PC-3 (cell line): ENCODE results near the gene SLC43A1. TPM values are rescaled to one million over a fixed set of nuclear protein-coding genes. Genes with fewer than 3 reads are reported as not detected.

Experiments used
- ATAC-seq: fragments of 200-7000 bp; cut with Tn5 transposase; 2 replicates; pipeline ENCODE4 v1.9.1; 2020; ENCODE audit warnings: mild to moderate bottlenecking, moderate library complexity
- BruUV-seq: library from RNA; stranded (reverse); fragments of 400-500 nt; replicated peaks from 2 replicates; lab custom pipeline; 2021; lab: Mats Ljungman, UMichigan
- CTCF ChIA-PET: fragments of 300-600 bp; sonication (Branson Sonifier 250); formaldehyde crosslinking; loops from one replicate; lab custom pipeline; 2022; ENCODE audit warnings: antibody characterized with exemption; lab: Charles Lee
- POLR2A ChIA-PET: fragments of 300-600 bp; sonication (Branson Sonifier 250); formaldehyde crosslinking; loops from one replicate; lab custom pipeline; 2022; ENCODE audit warnings: antibody characterized with exemption; ENCODE audit not compliant: unreplicated experiment; lab: Charles Lee
- DNase-seq: peaks from one replicate; pipeline ENCODE4 v3.0.0-alpha.2; 2015
- H2AFZ ChIP-seq: fragments of 300-600 bp; sonication (generic); 2 replicates; pipeline ENCODE4 v1.6.0; 2016; ENCODE audit warnings: antibody characterized with exemption, low read length
- H3F3A ChIP-seq: fragments of 300-600 bp; sonication (generic); one replicate; pipeline ENCODE4 v1.6.0; 2017; ENCODE audit warnings: antibody characterized with exemption, low read length, control low read depth, mild to moderate bottlenecking; ENCODE audit not compliant: unreplicated experiment
- H3K27ac ChIP-seq: fragments of 300-600 bp; sonication (generic); 2 replicates; pipeline ENCODE4 v1.5.1; 2016; ENCODE audit warnings: mild to moderate bottlenecking, low read length
- H3K27me3 ChIP-seq: fragments of 300-600 bp; sonication (generic); 2 replicates; pipeline ENCODE4 v1.6.1; 2016; ENCODE audit warnings: low read length, mixed read lengths
- H3K36me3 ChIP-seq: fragments of 300-600 bp; sonication (generic); 2 replicates; pipeline ENCODE4 v1.6.1; 2016; ENCODE audit warnings: low read depth, mixed run types, low read length, mixed read lengths
- H3K4me1 ChIP-seq: fragments of 300-600 bp; sonication (generic); 2 replicates; pipeline ENCODE4 v1.5.1; 2016; ENCODE audit warnings: low read length; ENCODE audit not compliant: insufficient read depth
- H3K4me2 ChIP-seq: fragments of 300-600 bp; sonication (generic); 2 replicates; pipeline ENCODE4 v1.6.0; 2016; ENCODE audit warnings: low read length
- H3K4me3 ChIP-seq: fragments of 300-600 bp; sonication (generic); 2 replicates; pipeline ENCODE4 v1.5.1; 2016; ENCODE audit warnings: mild to moderate bottlenecking, low read length, mixed read lengths
- H3K79me2 ChIP-seq: fragments of 300-600 bp; sonication (generic); 2 replicates; pipeline ENCODE4 v1.6.1; 2017; ENCODE audit warnings: low read length, mixed read lengths
- H3K9ac ChIP-seq: fragments of 300-600 bp; sonication (generic); 2 replicates; pipeline ENCODE4 v1.6.0; 2016; ENCODE audit warnings: mild to moderate bottlenecking, low read length
- H3K9me2 ChIP-seq: fragments of 300-600 bp; sonication (generic); replicated peaks from 2 replicates; pipeline ENCODE4 v1.6.1; 2016; ENCODE audit warnings: mixed run types, low read length, mixed read lengths
- H3K9me3 ChIP-seq: fragments of 300-600 bp; sonication (generic); 2 replicates; pipeline ENCODE4 v1.6.1; 2016; ENCODE audit warnings: low read length, mixed read lengths
- H4K20me1 ChIP-seq: fragments of 300-600 bp; sonication (generic); 2 replicates; pipeline ENCODE4 v1.6.1; 2016; ENCODE audit warnings: low read length, mixed read lengths
- EZH2 ChIP-seq: fragments of 300-600 bp; sonication (generic); IDR thresholded peaks from one replicate; pipeline ENCODE4 v1.6.1; 2017; ENCODE audit warnings: antibody characterized with exemption, mild to moderate bottlenecking, low read length; ENCODE audit not compliant: unreplicated experiment
- EZH2phosphoT487 ChIP-seq: fragments of 300-600 bp; sonication (generic); IDR thresholded peaks from 2 replicates; pipeline ENCODE4 v1.6.1; 2018; ENCODE audit warnings: mild to moderate bottlenecking, antibody characterized with exemption, low read length, borderline replicate concordance
- intact Hi-C: fragments of 100-400 bp; cut with micrococcal nuclease; formaldehyde crosslinking; loops from 2 replicates; pipeline ENCODE4 v1.9.0; 2023
- total RNA-seq: library from RNA; depleted of rRNA; stranded (reverse); fragments of >200 nt; gene quantifications from 2 replicates; pipeline ENCODE4 v1.2.3, GENCODE V29; 2014
- TF ChIP-seq, protein P1 (sequence below): fragments of 300-600 bp; sonication (generic); conservative IDR thresholded peaks from 2 replicates; pipeline ENCODE4 v1.5.1; 2017; ENCODE audit warnings: antibody characterized with exemption, low read depth, mild to moderate bottlenecking, low read length

The SLC43A1 gene
- total RNA-seq, 1 experiment from 2014 or later: 12.4 TPM

DNA sequence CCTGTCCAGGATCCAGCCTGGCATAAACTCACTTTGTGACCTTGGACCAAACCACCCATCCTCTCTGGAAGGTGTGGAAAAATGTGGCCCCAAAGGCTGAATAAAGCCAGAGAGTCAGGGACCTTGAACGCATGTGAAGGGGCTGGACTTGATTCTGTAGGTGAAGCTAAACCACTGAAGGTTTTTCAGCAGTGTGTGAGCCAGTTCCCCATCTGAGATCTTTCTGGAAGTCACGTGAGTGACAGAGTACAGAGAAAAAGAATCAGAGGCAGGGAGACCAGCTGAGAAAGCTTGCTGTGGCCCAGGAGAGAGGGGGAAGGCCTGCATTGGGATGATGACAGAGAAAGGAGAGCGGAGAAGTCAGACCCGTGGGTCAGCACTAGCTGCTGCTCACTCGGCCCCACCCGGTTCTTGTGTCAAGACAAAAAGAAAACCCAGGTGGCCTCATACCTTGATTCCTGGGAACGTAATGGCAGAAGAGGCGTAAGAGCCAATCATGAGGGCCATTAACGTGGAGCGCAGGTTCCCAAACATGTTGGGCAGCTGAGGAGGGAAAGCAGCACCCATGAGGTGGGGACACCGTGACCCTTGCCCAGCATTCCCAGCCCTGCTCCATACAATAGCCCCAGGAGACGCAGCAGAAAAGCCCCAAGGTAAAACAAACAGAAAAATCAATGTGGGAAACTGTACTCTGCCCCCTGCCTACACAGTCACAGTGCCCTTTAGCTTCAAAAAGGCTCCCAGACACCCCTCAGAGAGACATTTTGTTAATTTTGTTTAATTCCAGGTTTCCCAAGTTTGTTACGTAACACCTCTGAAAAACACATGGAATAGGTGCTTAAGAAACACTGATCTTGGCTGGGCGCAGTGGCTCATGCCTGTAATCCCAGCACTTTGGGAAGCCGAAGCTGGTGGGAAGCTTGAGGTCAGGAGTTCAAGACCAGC lies 17.9 kb downstream of the SLC43A1 start:
- BruUV-seq: no TSS peak
- Histone ChIP-seq H3K79me2 (no peaks in the 10 kb centered on the region), H3K9me3 (no peaks in the 10 kb centered on the region), H3K4me2 (no peak overlapping the region), H2AFZ (no peak overlapping the region), H4K20me1 (no peaks in the 10 kb centered on the region), H3K27me3 (no peaks in the 10 kb centered on the region), H3K9ac (no peak overlapping the region), H3F3A (no peaks in the 10 kb centered on the region), H3K4me1 (peaks cover 9% of the 10 kb centered on the region; the same call in 1 of the 2 replicates), H3K36me3 (no peaks in the 10 kb centered on the region), H3K27ac (no peak overlapping the region), H3K9me2 (no peaks in the 10 kb centered on the region), H3K4me3 (no peak overlapping the region)
- DNase-seq (no peak), ATAC-seq (no peak)
- ChIA-PET POLR2A (interaction anchor here (0.5 kb wide), 1 partner anchor 30 kb away, joined by 5 read pairs; no protein-coding TSS in a partner anchor), CTCF (no interaction called here)
- TF ChIP-seq, protein P1, sequence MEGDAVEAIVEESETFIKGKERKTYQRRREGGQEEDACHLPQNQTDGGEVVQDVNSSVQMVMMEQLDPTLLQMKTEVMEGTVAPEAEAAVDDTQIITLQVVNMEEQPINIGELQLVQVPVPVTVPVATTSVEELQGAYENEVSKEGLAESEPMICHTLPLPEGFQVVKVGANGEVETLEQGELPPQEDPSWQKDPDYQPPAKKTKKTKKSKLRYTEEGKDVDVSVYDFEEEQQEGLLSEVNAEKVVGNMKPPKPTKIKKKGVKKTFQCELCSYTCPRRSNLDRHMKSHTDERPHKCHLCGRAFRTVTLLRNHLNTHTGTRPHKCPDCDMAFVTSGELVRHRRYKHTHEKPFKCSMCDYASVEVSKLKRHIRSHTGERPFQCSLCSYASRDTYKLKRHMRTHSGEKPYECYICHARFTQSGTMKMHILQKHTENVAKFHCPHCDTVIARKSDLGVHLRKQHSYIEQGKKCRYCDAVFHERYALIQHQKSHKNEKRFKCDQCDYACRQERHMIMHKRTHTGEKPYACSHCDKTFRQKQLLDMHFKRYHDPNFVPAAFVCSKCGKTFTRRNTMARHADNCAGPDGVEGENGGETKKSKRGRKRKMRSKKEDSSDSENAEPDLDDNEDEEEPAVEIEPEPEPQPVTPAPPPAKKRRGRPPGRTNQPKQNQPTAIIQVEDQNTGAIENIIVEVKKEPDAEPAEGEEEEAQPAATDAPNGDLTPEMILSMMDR: no peak
- intact Hi-C loops: no loop called here

DNA sequence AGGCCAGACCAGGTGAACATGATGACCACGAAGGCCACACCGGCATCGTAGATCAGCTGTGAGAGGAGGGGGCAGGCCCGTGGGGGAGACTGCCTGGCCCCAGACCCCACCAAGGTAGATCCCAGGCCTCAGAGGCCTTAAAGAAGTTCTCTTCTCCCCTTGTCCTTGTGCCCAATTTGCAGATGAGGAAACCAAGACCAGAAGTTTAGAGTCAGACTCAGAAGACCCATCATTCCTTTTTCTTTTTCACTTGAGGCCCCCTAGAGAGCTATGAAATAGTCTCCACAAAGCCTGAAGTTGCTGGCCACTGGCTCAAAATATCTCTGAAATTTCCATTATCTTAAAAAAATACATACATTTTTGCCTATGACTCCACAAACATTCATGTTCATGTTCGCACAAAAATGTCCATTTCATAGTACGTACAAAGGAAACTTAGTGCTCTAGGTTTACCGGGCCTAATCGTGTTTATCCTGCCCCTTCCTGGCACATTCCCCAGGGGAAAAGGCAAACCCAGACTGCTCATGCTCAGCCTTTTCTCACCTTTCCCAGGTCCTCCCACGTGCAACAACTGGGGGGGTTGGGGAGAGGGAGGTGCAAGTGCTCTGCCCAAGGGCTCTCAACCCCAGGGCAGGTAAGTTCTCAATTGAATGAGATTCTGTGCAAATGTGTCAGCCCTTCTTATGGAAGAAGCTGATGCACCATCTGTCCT lies 19.2 kb downstream of the SLC43A1 start:
- CTCF ChIA-PET: no interaction called here
- no peak for TF ChIP-seq EZH2phosphoT487
- no peak for TF ChIP-seq EZH2
- TF ChIP-seq, protein P1: no peak

More for the DNA sequence above, 19.2 kb downstream of the SLC43A1 start:
- Histone ChIP-seq H3K79me2 (no peaks in the 10 kb centered on the region), H2AFZ (no peak overlapping the region), H4K20me1 (no peaks in the 10 kb centered on the region), H3K9ac (no peak overlapping the region), H3K27ac (no peak overlapping the region), H3F3A (no peaks in the 10 kb centered on the region), H3K9me2 (no peaks in the 10 kb centered on the region), H3K4me1 (no peaks in the 10 kb centered on the region), H3K36me3 (no peaks in the 10 kb centered on the region; the same call in 1 of the 2 replicates), H3K4me3 (no peak overlapping the region), H3K27me3 (no peaks in the 10 kb centered on the region), H3K9me3 (no peaks in the 10 kb centered on the region), H3K4me2 (no peak overlapping the region)
- ATAC-seq (no peak), DNase-seq (no peak)
- POLR2A ChIA-PET: no interaction called here
- no TSS peak for BruUV-seq
- intact Hi-C loops: no loop called here
